Parathyroid adenoma (tissue), 2 donors: ENCODE measurements around the gene ADO.

ENCODE experiments used
- H2AFZ ChIP-seq: fragments of 300-600 bp; sonication (generic); one replicate; pipeline ENCODE4 v1.7.0; 2017; ENCODE audit warnings: antibody characterized with exemption, mild to moderate bottlenecking
- H3K27ac ChIP-seq: fragments of 300-600 bp; sonication (generic); one replicate; pipeline ENCODE4 v1.7.0; 2017
- H3K27me3 ChIP-seq: fragments of 300-600 bp; sonication (generic); one replicate; pipeline ENCODE4 v1.7.0; 2017; ENCODE audit warnings: low read length; ENCODE audit not compliant: control insufficient read depth, insufficient read depth
- H3K36me3 ChIP-seq: fragments of 300-600 bp; sonication (generic); one replicate; pipeline ENCODE4 v1.7.0; 2017; ENCODE audit warnings: low read length; ENCODE audit not compliant: control insufficient read depth, insufficient read depth
- H3K4me1 ChIP-seq: fragments of 300-600 bp; sonication (generic); one replicate; pipeline ENCODE4 v1.7.0; 2017; ENCODE audit warnings: control low read depth
- H3K4me2 ChIP-seq: fragments of 300-600 bp; sonication (generic); one replicate; pipeline ENCODE4 v1.7.0; 2017; ENCODE audit warnings: low read length
- H3K4me3 ChIP-seq: fragments of 300-600 bp; sonication (generic); one replicate; pipeline ENCODE4 v1.7.0; 2017; ENCODE audit warnings: low read depth, low read length
- H3K79me2 ChIP-seq: fragments of 300-600 bp; sonication (generic); one replicate; pipeline ENCODE4 v1.7.0; 2017; ENCODE audit warnings: control low read depth
- H3K9ac ChIP-seq: fragments of 300-600 bp; sonication (generic); one replicate; pipeline ENCODE4 v1.7.0; 2017; ENCODE audit warnings: mild to moderate bottlenecking
- H3K9me3 ChIP-seq: fragments of 300-600 bp; sonication (generic); one replicate; pipeline ENCODE4 v1.7.0; 2017; ENCODE audit warnings: low read length; ENCODE audit not compliant: control insufficient read depth
- CTCF ChIP-seq: fragments of 300-600 bp; sonication (generic); IDR thresholded peaks from one replicate; pipeline ENCODE4 v1.7.0; 2017; ENCODE audit warnings: antibody characterized with exemption, mild to moderate bottlenecking
- donor health status: primary hyperparathyroidism.

Gene ADO

GRCh38 chr10:62831346-62831745, 26.8 kb downstream of the ADO start:
- Histone ChIP-seq H3K9me3 (no peaks in the 10 kb centered on the region), H3K36me3 (no peaks in the 10 kb centered on the region), H3K27ac (no peak overlapping the region), H3K4me1 (no peaks in the 10 kb centered on the region), H3K27me3 (no peaks in the 10 kb centered on the region), H3K4me3 (no peak overlapping the region), H3K79me2 (no peaks in the 10 kb centered on the region), H2AFZ (no peak overlapping the region), H3K9ac (no peak overlapping the region), H3K4me2 (no peak overlapping the region)
- TF ChIP-seq CTCF: no peak

GRCh38 chr10:62839590-62839989, 35.1 kb downstream of the ADO start:
- no peaks in the 10 kb centered on the region for H3K36me3 ChIP-seq
- H3K9ac ChIP-seq: no peak overlapping the region
- no peaks in the 10 kb centered on the region for H3K9me3 ChIP-seq
- no peaks in the 10 kb centered on the region for H3K27me3 ChIP-seq
- H2AFZ ChIP-seq: no peak overlapping the region
- H3K4me1 ChIP-seq: no peaks in the 10 kb centered on the region
- H3K79me2 ChIP-seq: no peaks in the 10 kb centered on the region
- no peak overlapping the region for H3K4me2 ChIP-seq
- no peak overlapping the region for H3K27ac ChIP-seq
- H3K4me3 ChIP-seq: no peak overlapping the region
- TF ChIP-seq CTCF: no peak

GRCh38 chr10:62842983-62843382, 38.5 kb downstream of the ADO start:
- no peaks in the 10 kb centered on the region for H3K79me2 ChIP-seq
- no peaks in the 10 kb centered on the region for H3K36me3 ChIP-seq
- H3K9me3 ChIP-seq: no peaks in the 10 kb centered on the region
- no peak overlapping the region for H3K27ac ChIP-seq
- no peak overlapping the region for H3K9ac ChIP-seq
- H2AFZ ChIP-seq: no peak overlapping the region
- no peak for TF ChIP-seq CTCF
- no peak overlapping the region for H3K4me3 ChIP-seq
- no peaks in the 10 kb centered on the region for H3K27me3 ChIP-seq
- no peak overlapping the region for H3K4me2 ChIP-seq
- no peaks in the 10 kb centered on the region for H3K4me1 ChIP-seq

- Histone ChIP-seq H3K4me2 (no peak overlapping the region), H2AFZ (no peak overlapping the region), H3K9ac (no peak overlapping the region), H3K4me1 (no peaks in the 10 kb centered on the region), H3K36me3 (no peaks in the 10 kb centered on the region), H3K27ac (no peak overlapping the region), H3K79me2 (no peaks in the 10 kb centered on the region), H3K9me3 (no peaks in the 10 kb centered on the region), H3K4me3 (no peak overlapping the region), H3K27me3 (no peaks in the 10 kb centered on the region)
- no peak for TF ChIP-seq CTCF
Measured at GRCh38 chr10:62843600-62843999, 39.1 kb downstream of the ADO start.

GRCh38 chr10:62844280-62845011, 39.9 kb downstream of the ADO start:
- Histone ChIP-seq H3K9ac (no peak overlapping the region), H3K9me3 (no peaks in the 10 kb centered on the region), H2AFZ (no peak overlapping the region), H3K4me3 (no peak overlapping the region), H3K27me3 (no peaks in the 10 kb centered on the region), H3K4me2 (no peak overlapping the region), H3K27ac (no peak overlapping the region), H3K79me2 (no peaks in the 10 kb centered on the region), H3K36me3 (no peaks in the 10 kb centered on the region), H3K4me1 (no peaks in the 10 kb centered on the region)
- no peak for TF ChIP-seq CTCF
